Upper lobe of right lung (tissue), 1 donor: ENCODE measurements around the gene PSAT1. TPM values are rescaled to one million over a fixed set of nuclear protein-coding genes. Genes with fewer than 3 reads are reported as not detected.

Experiments used
- ATAC-seq: fragments of 200-7000 bp; cut with Tn5 transposase; one replicate; pipeline ENCODE4 v1.9.1; 2020; ENCODE audit warnings: mild to moderate bottlenecking, moderate library complexity
- DNase-seq: peaks from one replicate; pipeline ENCODE4 v3.0.0-alpha.2; 2020
- H3K27ac ChIP-seq: fragments of 200-600 bp; one replicate; pipeline ENCODE4 v1.8.0; 2022
- H3K27me3 ChIP-seq: fragments of 200-600 bp; one replicate; pipeline ENCODE4 v1.8.0; 2022; ENCODE audit warnings: mild to moderate bottlenecking
- H3K36me3 ChIP-seq: fragments of 200-600 bp; one replicate; pipeline ENCODE4 v1.8.0; 2022
- H3K4me1 ChIP-seq: fragments of 200-600 bp; one replicate; pipeline ENCODE4 v1.8.0; 2022
- H3K4me3 ChIP-seq: fragments of 200-600 bp; one replicate; pipeline ENCODE4 v1.8.0; 2022; ENCODE audit warnings: mild to moderate bottlenecking
- H3K9me3 ChIP-seq: fragments of 200-600 bp; one replicate; pipeline ENCODE4 v1.8.0; 2022
- intact Hi-C: fragments of 100-400 bp; cut with DNase I; formaldehyde crosslinking; loops from one replicate; pipeline ENCODE4 v1.11.0; 2022
- total RNA-seq: library from RNA; stranded (reverse); fragmentation: NEBNext Ultra II Directional; extraction: Animal tissue kit (Norgen Biotek cat#: 25700); gene quantifications from one replicate; pipeline ENCODE4 v1.2.1, GENCODE V29; 2021
- TF ChIP-seq, protein P1 (sequence below): fragments of 200-600 bp; IDR thresholded peaks from one replicate; pipeline ENCODE4 v1.8.0; 2022; ENCODE audit warnings: antibody characterized with exemption
- donor health status: DM: no; HTN: yes; CAD: no; lungs with severe emphysema.

Gene PSAT1
- total RNA-seq, 1 donor from 2014 or later: 8.2 TPM

DNA sequence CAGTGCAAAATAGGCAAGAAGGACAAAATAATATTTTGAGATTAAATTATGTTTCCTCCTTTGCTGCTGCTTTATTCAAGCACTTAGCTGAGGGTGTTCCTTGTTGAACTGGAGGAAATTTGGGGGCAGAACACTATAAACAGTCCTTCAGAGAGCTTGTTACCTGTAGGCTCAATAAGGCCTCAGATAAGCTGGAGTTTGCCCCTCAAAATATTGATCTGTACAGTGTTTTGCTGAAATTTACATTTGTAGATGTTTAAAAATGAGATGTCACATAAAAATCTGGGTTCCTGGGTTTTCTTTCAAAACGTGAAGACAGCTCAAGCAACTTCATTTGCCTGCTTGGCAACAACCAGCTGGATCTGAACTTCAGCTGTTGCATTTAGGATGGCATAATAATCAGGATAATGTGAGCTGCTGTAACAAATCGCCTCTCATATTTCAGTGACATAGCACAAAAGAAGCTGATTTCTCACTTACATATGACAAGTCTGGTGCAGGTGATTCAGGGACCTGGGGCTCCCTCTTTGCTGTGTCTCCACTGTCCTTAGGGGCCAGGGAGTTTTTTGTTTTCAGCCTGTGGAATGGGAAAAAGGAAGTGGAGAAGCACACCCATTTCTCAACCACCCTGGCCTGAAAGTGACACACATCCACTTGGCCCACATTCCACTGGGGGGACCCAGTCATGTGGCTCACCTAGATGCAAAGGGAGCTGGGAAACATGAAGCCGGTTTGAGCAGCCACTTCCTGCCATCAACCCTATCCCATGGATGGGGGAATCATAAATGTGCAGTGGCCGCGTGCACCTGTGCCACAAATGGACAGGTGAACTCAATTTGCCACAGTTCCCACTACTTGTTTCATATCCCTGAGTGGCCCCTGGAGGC is 2.4 kb upstream of the PSAT1 start:
- Histone ChIP-seq H3K27ac (no peak overlapping the region), H3K4me1 (peaks cover 24% of the 10 kb centered on the region), H3K4me3 (no peak overlapping the region), H3K9me3 (no peaks in the 10 kb centered on the region), H3K36me3 (no peaks in the 10 kb centered on the region), H3K27me3 (peaks cover 13% of the 10 kb centered on the region)
- DNase-seq (no peak), ATAC-seq (no peak)
- intact Hi-C loops: no loop called here
- TF ChIP-seq, protein P1, sequence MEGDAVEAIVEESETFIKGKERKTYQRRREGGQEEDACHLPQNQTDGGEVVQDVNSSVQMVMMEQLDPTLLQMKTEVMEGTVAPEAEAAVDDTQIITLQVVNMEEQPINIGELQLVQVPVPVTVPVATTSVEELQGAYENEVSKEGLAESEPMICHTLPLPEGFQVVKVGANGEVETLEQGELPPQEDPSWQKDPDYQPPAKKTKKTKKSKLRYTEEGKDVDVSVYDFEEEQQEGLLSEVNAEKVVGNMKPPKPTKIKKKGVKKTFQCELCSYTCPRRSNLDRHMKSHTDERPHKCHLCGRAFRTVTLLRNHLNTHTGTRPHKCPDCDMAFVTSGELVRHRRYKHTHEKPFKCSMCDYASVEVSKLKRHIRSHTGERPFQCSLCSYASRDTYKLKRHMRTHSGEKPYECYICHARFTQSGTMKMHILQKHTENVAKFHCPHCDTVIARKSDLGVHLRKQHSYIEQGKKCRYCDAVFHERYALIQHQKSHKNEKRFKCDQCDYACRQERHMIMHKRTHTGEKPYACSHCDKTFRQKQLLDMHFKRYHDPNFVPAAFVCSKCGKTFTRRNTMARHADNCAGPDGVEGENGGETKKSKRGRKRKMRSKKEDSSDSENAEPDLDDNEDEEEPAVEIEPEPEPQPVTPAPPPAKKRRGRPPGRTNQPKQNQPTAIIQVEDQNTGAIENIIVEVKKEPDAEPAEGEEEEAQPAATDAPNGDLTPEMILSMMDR: no peak

DNA sequence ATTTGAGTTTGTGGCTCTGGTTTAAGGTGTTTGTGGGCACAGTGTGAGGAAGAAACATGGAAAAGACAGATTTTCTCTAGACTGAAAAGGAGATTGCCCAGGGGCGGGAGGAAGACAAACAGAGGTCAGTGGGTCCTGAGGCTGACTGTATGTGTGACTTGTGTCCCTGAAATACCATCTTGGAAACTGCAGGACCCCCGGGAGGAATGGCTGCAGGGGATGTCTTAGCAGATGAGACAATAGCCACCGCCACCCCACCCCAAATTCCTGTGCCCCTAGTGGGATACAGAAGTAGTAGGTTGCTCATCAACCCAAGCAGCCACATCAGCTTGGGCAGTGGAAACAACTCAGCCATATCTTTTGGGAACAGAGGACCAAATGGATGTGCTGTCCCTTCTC is 1.7 kb upstream of the PSAT1 start:
- peaks cover 24% of the 10 kb centered on the region for H3K4me1 ChIP-seq
- no peaks in the 10 kb centered on the region for H3K9me3 ChIP-seq
- H3K27me3 ChIP-seq: peaks cover 20% of the 10 kb centered on the region
- no peak overlapping the region for H3K4me3 ChIP-seq
- H3K36me3 ChIP-seq: no peaks in the 10 kb centered on the region
- DNase-seq (no peak), ATAC-seq (no peak)
- intact Hi-C loops: no loop called here
- H3K27ac ChIP-seq: no peak overlapping the region
- TF ChIP-seq, protein P1: no peak

DNA sequence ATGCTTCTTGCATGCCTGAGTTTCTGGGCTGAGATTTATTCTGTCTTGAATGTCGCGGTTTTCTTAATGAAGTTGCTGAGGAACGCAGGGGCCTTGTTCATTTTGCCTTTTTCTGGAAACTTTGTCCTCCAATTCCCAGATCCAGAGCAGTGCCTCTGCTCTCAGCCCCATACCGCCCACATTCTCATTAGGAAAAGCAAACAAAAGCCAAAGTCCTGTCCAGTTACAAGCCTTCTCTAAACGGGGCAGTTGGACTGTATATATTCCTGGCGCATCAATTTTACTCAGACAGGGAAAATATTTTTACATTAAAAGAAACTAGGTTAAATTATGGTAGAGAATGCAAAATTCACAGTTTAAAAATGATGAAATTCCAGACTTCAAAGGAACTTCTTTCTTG is 1.2 kb upstream of the PSAT1 start:
- Histone ChIP-seq H3K27me3 (peaks cover 25% of the 10 kb centered on the region), H3K9me3 (no peaks in the 10 kb centered on the region), H3K36me3 (no peaks in the 10 kb centered on the region), H3K27ac (no peak overlapping the region), H3K4me3 (no peak overlapping the region), H3K4me1 (peaks cover 24% of the 10 kb centered on the region)
- no peak for ATAC-seq
- DNase-seq: no peak
- intact Hi-C loops: no loop called here
- TF ChIP-seq, protein P1: no peak

DNA sequence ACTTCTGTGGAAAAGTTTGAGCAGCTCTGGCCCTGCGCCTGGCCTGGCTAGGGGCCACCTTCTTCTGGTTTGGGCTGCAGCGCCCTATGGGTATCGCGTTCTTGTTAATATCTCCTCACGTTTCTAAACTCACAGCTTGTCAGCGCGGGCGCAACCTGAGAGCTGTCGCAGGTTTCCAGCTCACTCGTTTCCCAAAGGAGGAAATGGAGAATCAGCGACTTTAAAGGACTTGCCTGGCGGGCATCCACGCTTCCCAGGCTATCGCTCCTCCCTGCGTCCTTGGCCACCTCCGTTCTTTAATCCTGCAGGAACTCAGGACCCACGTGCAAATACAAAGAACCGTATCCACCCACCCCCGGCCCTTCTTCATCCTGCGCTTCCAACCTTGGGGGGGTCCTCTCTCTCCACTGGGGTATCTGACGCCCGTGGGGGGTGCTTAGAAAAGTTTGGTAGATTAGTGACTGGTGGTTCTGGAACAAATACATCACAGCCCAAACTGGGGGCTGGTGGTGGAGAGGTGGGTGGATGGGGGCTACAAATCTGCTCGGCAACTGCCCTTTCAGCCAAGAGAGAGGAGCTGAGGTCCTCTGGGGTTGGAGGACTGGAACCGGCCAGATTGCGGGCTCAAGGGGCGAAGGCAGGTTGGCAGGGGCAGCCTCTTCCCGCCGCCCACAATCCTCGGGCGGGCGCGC is 578 bp upstream of the PSAT1 start:
- no peaks in the 10 kb centered on the region for H3K36me3 ChIP-seq
- ATAC-seq: peak; percentile 4
- TF ChIP-seq, protein P1: no peak
- no peak overlapping the region for H3K27ac ChIP-seq
- H3K27me3 ChIP-seq: peaks cover 26% of the 10 kb centered on the region
- intact Hi-C loops: no loop called here
- peak; percentile 70 for DNase-seq
- H3K9me3 ChIP-seq: no peaks in the 10 kb centered on the region
- H3K4me1 ChIP-seq: peaks cover 24% of the 10 kb centered on the region
- peak overlapping the region; percentile 66 for H3K4me3 ChIP-seq

DNA sequence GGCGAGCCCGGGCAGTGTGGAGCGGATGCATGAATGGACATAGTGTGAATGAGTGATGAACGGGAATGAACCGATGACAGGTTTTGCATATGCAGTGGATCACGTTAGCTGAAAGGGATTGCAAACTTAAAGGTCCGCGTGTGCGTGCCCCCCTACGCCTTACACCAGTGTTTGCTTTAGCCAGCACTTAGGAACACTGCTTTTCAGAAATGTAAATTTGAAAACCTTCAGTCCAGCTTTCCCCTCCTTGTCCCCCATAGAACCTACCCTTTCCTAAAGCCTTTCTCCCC is 692 bp downstream of the PSAT1 start:
- ATAC-seq (no peak), DNase-seq (no peak)
- intact Hi-C loops: no loop called here
- no peaks in the 10 kb centered on the region for H3K36me3 ChIP-seq
- no peak overlapping the region for H3K27ac ChIP-seq
- peak overlapping the region; percentile 66 for H3K4me3 ChIP-seq
- H3K9me3 ChIP-seq: no peaks in the 10 kb centered on the region
- H3K4me1 ChIP-seq: peaks cover 24% of the 10 kb centered on the region
- TF ChIP-seq, protein P1: no peak
- peaks cover 27% of the 10 kb centered on the region for H3K27me3 ChIP-seq
